ENCODE data around the gene AP3B2. TPM values are rescaled to one million over a fixed set of nuclear protein-coding genes. Genes with fewer than 3 reads are reported as not detected.
"Not testable (repeated sequence)": the region's sequence is repeated elsewhere in the genome, so short reads cannot be mapped to it uniquely, and the experiment has no call there.

The AP3B2 gene
- 1 to 10 TPM in 1 of 2 donors, under 1 TPM in 1; 0.34 to 1.4 TPM for total RNA-seq
- long read RNA-seq = 0 reads

- ATAC-seq (peak; percentile 99), DNase-seq (peak; percentile 75)
- intact Hi-C loops (cut with DNase I) = no loop called here
Observed at GRCh38 chr15:82709421-82710207, at the start of gene AP3B2. Gene AP3B2 (minus strand): TSS chr15:82709875. CDS start chr15:82709706, 169 bp downstream.

GRCh38 chr15:82751308-82751707, 41.6 kb upstream of the AP3B2 start:
- ATAC-seq = no peak
- no peak for DNase-seq
- intact Hi-C loops (cut with DNase I) = loop anchor here in 1 of 2 donors (2.0 kb wide), 1 partner anchor 211 kb away; the partner anchor contains the start of gene RPS17

GRCh38 chr15:82750831-82751180, 41.1 kb upstream of the AP3B2 start:
- DNase-seq (no peak), ATAC-seq (peak in 1 of 2 donors; percentile 7)
- intact Hi-C loops (cut with DNase I) = loop anchor here in 1 of 2 donors (2.0 kb wide), 1 partner anchor 210 kb away; the partner anchor contains the start of gene RPS17

- DNase-seq = peak; percentile 94
- ATAC-seq = peak; percentile 99
- intact Hi-C loops (cut with DNase I) = loop anchor here in 1 of 2 donors (2.0 kb wide), 1 partner anchor 209 kb away; the partner anchor contains the start of gene RPS17
Observed at GRCh38 chr15:82749951-82750830, 40.5 kb upstream of the AP3B2 start.

GRCh38 chr15:82748315-82748714, 38.6 kb upstream of the AP3B2 start:
- no peak for ATAC-seq
- intact Hi-C loops (cut with DNase I) = no loop called here
- DNase-seq = no peak

- ATAC-seq (no peak), DNase-seq (no peak)
- intact Hi-C loops (cut with DNase I) = no loop called here
Observed at GRCh38 chr15:82743810-82744209, 34.1 kb upstream of the AP3B2 start.

GRCh38 chr15:82742134-82742533, 32.5 kb upstream of the AP3B2 start:
- DNase-seq (no peak), ATAC-seq (no peak)
- intact Hi-C loops (cut with DNase I) = no loop called here

GRCh38 chr15:82739086-82739485, 29.4 kb upstream of the AP3B2 start:
- no peak for DNase-seq
- no peak for ATAC-seq
- intact Hi-C loops (cut with DNase I) = no loop called here

- ATAC-seq (no peak), DNase-seq (no peak)
- intact Hi-C loops (cut with DNase I) = no loop called here
Observed at GRCh38 chr15:82737975-82738374, 28.3 kb upstream of the AP3B2 start.

GRCh38 chr15:82731527-82731926, 21.9 kb upstream of the AP3B2 start:
- ATAC-seq (no peak), DNase-seq (no peak)
- intact Hi-C loops (cut with DNase I) = no loop called here

- DNase-seq = no peak
- no peak for ATAC-seq
- intact Hi-C loops (cut with DNase I) = no loop called here
Observed at GRCh38 chr15:82730022-82730530, 20.4 kb upstream of the AP3B2 start.

GRCh38 chr15:82726816-82727215, 17.1 kb upstream of the AP3B2 start:
- no peak for ATAC-seq
- intact Hi-C loops (cut with DNase I) = no loop called here
- DNase-seq = no peak

GRCh38 chr15:82715003-82715402, 5.3 kb upstream of the AP3B2 start:
- DNase-seq (no peak), ATAC-seq (no peak)
- intact Hi-C loops (cut with DNase I) = no loop called here

- DNase-seq (no peak), ATAC-seq (no peak)
- intact Hi-C loops (cut with DNase I) = no loop called here
Observed at GRCh38 chr15:82714016-82714415, 4.3 kb upstream of the AP3B2 start.

- intact Hi-C loops (cut with DNase I) = no loop called here
- ATAC-seq = no peak
- DNase-seq = no peak
Observed at GRCh38 chr15:82712036-82712435, 2.4 kb upstream of the AP3B2 start.

- intact Hi-C loops (cut with DNase I) = no loop called here
- no peak for ATAC-seq
- DNase-seq = no peak
Observed at GRCh38 chr15:82710926-82711490, 1.3 kb upstream of the AP3B2 start.

GRCh38 chr15:82710208-82710555, 507 bp upstream of the AP3B2 start:
- ATAC-seq = no peak
- no peak for DNase-seq
- intact Hi-C loops (cut with DNase I) = no loop called here

- intact Hi-C loops (cut with DNase I) = no loop called here
- ATAC-seq = no peak
Observed at GRCh38 chr15:82709081-82709420, 624 bp downstream of the AP3B2 start.

GRCh38 chr15:82705856-82706255, 3.8 kb downstream of the AP3B2 start:
- DNase-seq; ATAC-seq; intact Hi-C loops (cut with DNase I): not testable (repeated sequence)

More at GRCh38 chr15:82709081-82709420, 624 bp downstream of the AP3B2 start:
- no peak for DNase-seq

GRCh38 chr15:82699726-82700125, 9.9 kb downstream of the AP3B2 start:
- ATAC-seq (no peak), DNase-seq (no peak)
- intact Hi-C loops (cut with DNase I) = no loop called here
